Motor neuron (in vitro differentiated cells): ENCODE data around the gene SRP19. TPM values are rescaled to one million over a fixed set of nuclear protein-coding genes. Genes with fewer than 3 reads are reported as not detected.
"Not testable (repeated sequence)": the region's sequence is repeated elsewhere in the genome, so short reads cannot be mapped to it uniquely, and the experiment has no call there.

Source experiments
- ATAC-seq, 8 experiments: fragments of 200-7000 bp; cut with Tn5 transposase; replicated peaks in 6 of 8; 2 replicates each; pipeline ENCODE4 v1.8.0; 2021; ENCODE audit warnings: mild to moderate bottlenecking in 8 of 8, moderate library complexity in 8 of 8
- H3K27ac ChIP-seq, 2 donors: fragments of 250-450 bp; sonication (Bioruptor Pico); 2 replicates each; pipeline ENCODE4 v1.9.0; 2021; ENCODE audit warnings: antibody characterized with exemption in 2 of 2, mild to moderate bottlenecking in 2 of 2, moderate library complexity in 1 of 2
- H3K4me1 ChIP-seq, 2 donors: fragments of 250-450 bp; sonication (Bioruptor Pico); replicated peaks in 1 of 2; 2 replicates each; pipeline ENCODE4 v1.6.1; 2021; ENCODE audit warnings: antibody characterized with exemption in 2 of 2, mild to moderate bottlenecking in 2 of 2, moderate library complexity in 1 of 2
- H3K4me3 ChIP-seq, 5 donors: fragments of 250-450 bp; sonication (Bioruptor Pico); 2 replicates each; pipeline ENCODE4 v1.9.0; 2021; ENCODE audit warnings: antibody characterized with exemption in 5 of 5, mild to moderate bottlenecking in 5 of 5, moderate library complexity in 4 of 5
- WGBS, 10 experiments: fragments of 450-650 bp; shearing (Covaris generic); methylation state at CpG; one replicate each; pipeline ENCODE4 v1.0.0; 2022; 5-methylcytosine and 5-hydroxymethylcytosine counted together
- in situ Hi-C, 9 experiments: fragments of 400-800 bp; cut with MboI; loops; one replicate each; pipeline ENCODE4 v1.15.0; 2021; ENCODE audit warnings: low sequenced_read_pairs in 9 of 9, low pct_unique_long_range_greater_than_20kb in 2 of 9; ENCODE audit not compliant: unreplicated experiment in 9 of 9
- total RNA-seq, 8 experiments: library from RNA; unstranded; fragments of 300-600 nt; gene quantifications; 2 replicates each; pipeline versions ENCODE4 v1.2.3 to v1.2.4, GENCODE V29; 2022

The SRP19 gene
- total RNA-seq, 8 experiments from 2014 or later = 61.5 to 116 (median 81.7) TPM

GRCh38 chr5:112878760-112879159, 17.7 kb downstream of the SRP19 start:
- no peak for ATAC-seq
- in situ Hi-C loops = no loop called here
- 29 to 100% (median 94%) methylated on average over 1 to 4 of the region's 4 CpGs for WGBS, 10 experiments
- Histone ChIP-seq H3K4me3 (no peak overlapping the region), H3K27ac (no peak overlapping the region), H3K4me1 (no peaks in the 10 kb centered on the region)

GRCh38 chr5:112880219-112880964, 19.3 kb downstream of the SRP19 start:
- Histone ChIP-seq H3K4me1 (no peaks in the 10 kb centered on the region), H3K27ac (no peak overlapping the region), H3K4me3 (no peak overlapping the region)
- no peak for ATAC-seq
- 94 to 100% (median 100%) methylated on average over 1 to 2 of the region's 2 CpGs; no CpG with 5 or more reads in 3 of the 10 experiments for WGBS, 10 experiments
- in situ Hi-C loops = no loop called here

GRCh38 chr5:112883192-112883591, 22.1 kb downstream of the SRP19 start:
- H3K27ac ChIP-seq = no peak overlapping the region
- no peak overlapping the region for H3K4me3 ChIP-seq
- H3K4me1 ChIP-seq = no peaks in the 10 kb centered on the region
- no peak for ATAC-seq
- in situ Hi-C loops = no loop called here
- 67 to 100% (median 87%) methylated on average over 1 to 2 of the region's 2 CpGs; no CpG with 5 or more reads in 2 of the 10 experiments for WGBS, 10 experiments

GRCh38 chr5:112885001-112885400, 23.9 kb downstream of the SRP19 start:
- no peak for ATAC-seq
- H3K4me3 ChIP-seq = no peak overlapping the region
- no peaks in the 10 kb centered on the region for H3K4me1 ChIP-seq
- WGBS, 10 experiments = 60 to 100% (median 100%) methylated on average over 1 to 3 of the region's 3 CpGs; no CpG with 5 or more reads in 1 of the 10 experiments
- in situ Hi-C loops = no loop called here
- no peak overlapping the region for H3K27ac ChIP-seq

GRCh38 chr5:112886975-112887374, 25.9 kb downstream of the SRP19 start:
- Histone ChIP-seq H3K4me3 (no peak overlapping the region), H3K4me1 (no peaks in the 10 kb centered on the region), H3K27ac (no peak overlapping the region)
- no peak for ATAC-seq
- WGBS, 10 experiments = 57 to 100% (median 95%) methylated on average over 1 to 4 of the region's 4 CpGs; no CpG with 5 or more reads in 5 of the 10 experiments
- in situ Hi-C loops = no loop called here

GRCh38 chr5:112892066-112892465, 31.0 kb downstream of the SRP19 start:
- H3K27ac ChIP-seq, in situ Hi-C loops, H3K4me1 ChIP-seq, H3K4me3 ChIP-seq, ATAC-seq: not testable (repeated sequence)
- WGBS, 10 experiments = 39 to 100% (median 93%) methylated on average over 1 to 5 of the region's 8 CpGs; no CpG with 5 or more reads in 1 of the 10 experiments

- no peaks in the 10 kb centered on the region for H3K4me1 ChIP-seq
- in situ Hi-C loops = no loop called here
Measured at GRCh38 chr5:112892776-112893175, 31.7 kb downstream of the SRP19 start.

GRCh38 chr5:112895682-112896081, 34.6 kb downstream of the SRP19 start:
- no peak overlapping the region for H3K27ac ChIP-seq
- H3K4me3 ChIP-seq = no peak overlapping the region
- in situ Hi-C loops = no loop called here
- ATAC-seq = no peak
- no peaks in the 10 kb centered on the region for H3K4me1 ChIP-seq
- 56 to 100% (median 80%) methylated on average over 1 to 3 of the region's 3 CpGs; no CpG with 5 or more reads in 3 of the 10 experiments for WGBS, 10 experiments

More at GRCh38 chr5:112892776-112893175, 31.7 kb downstream of the SRP19 start:
- no peak overlapping the region for H3K4me3 ChIP-seq
- H3K27ac ChIP-seq = no peak overlapping the region
- ATAC-seq = no peak
- WGBS, 10 experiments = 80 to 100% (median 92%) methylated on average over 1 to 7 of the region's 13 CpGs; no CpG with 5 or more reads in 4 of the 10 experiments

DNA sequence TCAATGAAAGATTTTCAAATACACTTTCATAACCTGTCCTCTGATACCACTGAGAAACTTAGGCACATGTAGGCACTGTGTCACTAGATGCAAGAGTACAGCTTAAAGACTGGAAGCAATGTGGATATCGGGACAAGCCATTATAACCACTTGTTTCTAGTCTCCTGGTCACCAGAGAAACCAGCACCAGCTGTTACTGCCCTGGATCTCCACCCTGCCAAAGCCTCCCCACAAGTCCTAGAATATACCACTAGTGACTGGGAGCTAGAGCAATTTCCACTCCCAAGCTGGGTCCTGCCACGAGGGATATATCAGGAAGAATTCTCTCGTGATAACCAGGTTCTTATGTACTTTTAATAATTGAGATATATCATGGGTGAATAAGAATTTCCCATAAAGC, 41.5 kb downstream of the SRP19 start:
- Histone ChIP-seq H3K4me1 (no peaks in the 10 kb centered on the region), H3K27ac (no peak overlapping the region), H3K4me3 (no peak overlapping the region)
- in situ Hi-C loops = no loop called here
- WGBS, 10 experiments = 75 to 100% (median 100%) methylated on average over 1 to 3 of the region's 3 CpGs; no CpG with 5 or more reads in 3 of the 10 experiments
- no peak for ATAC-seq

- H3K4me1 ChIP-seq, H3K4me3 ChIP-seq, H3K27ac ChIP-seq, in situ Hi-C loops, ATAC-seq: not testable (repeated sequence)
- WGBS, 10 experiments = 75 to 100% (median 100%) methylated on average over 1 to 3 of the region's 3 CpGs; no CpG with 5 or more reads in 2 of the 10 experiments
Measured at GRCh38 chr5:112904996-112905395, 43.9 kb downstream of the SRP19 start.

DNA sequence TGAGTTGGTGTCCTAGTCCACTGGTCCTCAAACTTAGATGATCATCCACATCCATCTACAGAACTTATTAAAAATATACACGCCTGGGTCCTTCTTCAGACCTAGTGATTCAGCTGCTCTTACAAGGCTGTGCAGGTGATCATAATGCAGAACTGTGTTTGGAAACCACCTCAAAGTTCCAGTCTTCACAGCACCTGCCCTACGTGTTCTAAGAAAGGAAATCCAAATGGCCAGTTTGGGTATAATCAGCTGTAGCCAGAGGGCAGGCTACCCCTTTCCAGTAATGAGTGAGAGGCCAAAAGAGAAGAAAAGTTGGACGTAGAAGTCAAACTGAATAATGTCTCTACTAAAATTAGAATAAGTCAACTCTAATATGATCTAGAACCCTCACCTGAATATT, 45.5 kb downstream of the SRP19 start:
- H3K4me1 ChIP-seq = peaks cover 7 to 14% of the 10 kb centered on the region in 2 donors
- H3K4me3 ChIP-seq = no peak overlapping the region
- in situ Hi-C loops = no loop called here
- WGBS, 10 experiments = 74 to 100% (median 88%) methylated on average over 1 to 3 of the region's 3 CpGs; no CpG with 5 or more reads in 2 of the 10 experiments
- no peak for ATAC-seq
- H3K27ac ChIP-seq = no peak overlapping the region

GRCh38 chr5:112907166-112907631, 46.1 kb downstream of the SRP19 start:
- Histone ChIP-seq H3K27ac (no peak overlapping the region), H3K4me1 (peaks cover 7 to 15% of the 10 kb centered on the region in 2 donors), H3K4me3 (no peak overlapping the region)
- peak in 6 of 8 experiments; percentile 25 to 92 (median 50) for ATAC-seq
- WGBS, 10 experiments = 13 to 100% (median 88%) methylated on average over 1 to 4 of the region's 4 CpGs; no CpG with 5 or more reads in 1 of the 10 experiments
- in situ Hi-C loops = no loop called here

GRCh38 chr5:112908854-112909253, 47.8 kb downstream of the SRP19 start:
- Histone ChIP-seq H3K27ac (no peak overlapping the region), H3K4me3 (no peak overlapping the region), H3K4me1 (peaks cover 7 to 15% of the 10 kb centered on the region in 2 donors)
- in situ Hi-C loops = no loop called here
- no peak for ATAC-seq
